HepG2 (cell line): ENCODE measurements around the gene R3HCC1L.

Experiments used
- CTCF ChIP-seq: sonication (generic); formaldehyde crosslinking; IDR thresholded peaks from 2 replicates; pipeline ENCODE4 v1.5.0; 2020; ENCODE audit warnings: mild to moderate bottlenecking, missing genetic modification reagents, moderate library complexity
- ZNF549 ChIP-seq: sonication (generic); formaldehyde crosslinking; IDR thresholded peaks from 2 replicates; pipeline ENCODE4 v1.5.0; 2020; ENCODE audit warnings: missing genetic modification reagents

- TF ChIP-seq ZNF549 (CRISPR knock-in tag), result no peak
- no peak for TF ChIP-seq CTCF (CRISPR knock-in tag)
These were observed 19.2 kb upstream of the R3HCC1L start for GRCh38 chr10:98115031-98115787.
